ENCODE results near the gene PLPP3. TPM values are rescaled to one million over a fixed set of nuclear protein-coding genes. Genes with fewer than 3 reads are reported as not detected.

Gene PLPP3
- total RNA-seq, 1 donor from 2014 or later, result 16.1 TPM

- no peak overlapping the region for H3K27ac Mint-ChIP-seq
- H3K36me3 Mint-ChIP-seq (ENCODE audit: insufficient read depth), result no peaks in the 10 kb centered on the region
- H3K4me1 Mint-ChIP-seq (ENCODE audit: low read depth), result peaks cover 12% of the 10 kb centered on the region
- H3K9me3 Mint-ChIP-seq (ENCODE audit: low read depth), result no peaks in the 10 kb centered on the region
- no peak overlapping the region for H3K4me3 Mint-ChIP-seq (ENCODE audit: low read depth)
- no peaks in the 10 kb centered on the region for H3K27me3 Mint-ChIP-seq
- no peak for TF ChIP-seq CTCF (IDR thresholded peaks at IDR 0.05; ENCODE audit: unreplicated experiment)
- no peak for DNase-seq (ENCODE audit: low spot score, unreplicated experiment)
These were observed 27.7 kb downstream of the PLPP3 start for GRCh38 chr1:56551691-56552090.

- no peak for TF ChIP-seq CTCF (IDR thresholded peaks at IDR 0.05; ENCODE audit: unreplicated experiment)
- H3K4me3 Mint-ChIP-seq (ENCODE audit: low read depth), result no peak overlapping the region
- peaks cover 14% of the 10 kb centered on the region for H3K4me1 Mint-ChIP-seq (ENCODE audit: low read depth)
- no peaks in the 10 kb centered on the region for H3K36me3 Mint-ChIP-seq (ENCODE audit: insufficient read depth)
- H3K27me3 Mint-ChIP-seq, result no peaks in the 10 kb centered on the region
- no peaks in the 10 kb centered on the region for H3K9me3 Mint-ChIP-seq (ENCODE audit: low read depth)
- DNase-seq (ENCODE audit: low spot score, unreplicated experiment), result no peak
- H3K27ac Mint-ChIP-seq, result no peak overlapping the region
These were observed 28.5 kb downstream of the PLPP3 start for GRCh38 chr1:56550859-56551188.

DNA sequence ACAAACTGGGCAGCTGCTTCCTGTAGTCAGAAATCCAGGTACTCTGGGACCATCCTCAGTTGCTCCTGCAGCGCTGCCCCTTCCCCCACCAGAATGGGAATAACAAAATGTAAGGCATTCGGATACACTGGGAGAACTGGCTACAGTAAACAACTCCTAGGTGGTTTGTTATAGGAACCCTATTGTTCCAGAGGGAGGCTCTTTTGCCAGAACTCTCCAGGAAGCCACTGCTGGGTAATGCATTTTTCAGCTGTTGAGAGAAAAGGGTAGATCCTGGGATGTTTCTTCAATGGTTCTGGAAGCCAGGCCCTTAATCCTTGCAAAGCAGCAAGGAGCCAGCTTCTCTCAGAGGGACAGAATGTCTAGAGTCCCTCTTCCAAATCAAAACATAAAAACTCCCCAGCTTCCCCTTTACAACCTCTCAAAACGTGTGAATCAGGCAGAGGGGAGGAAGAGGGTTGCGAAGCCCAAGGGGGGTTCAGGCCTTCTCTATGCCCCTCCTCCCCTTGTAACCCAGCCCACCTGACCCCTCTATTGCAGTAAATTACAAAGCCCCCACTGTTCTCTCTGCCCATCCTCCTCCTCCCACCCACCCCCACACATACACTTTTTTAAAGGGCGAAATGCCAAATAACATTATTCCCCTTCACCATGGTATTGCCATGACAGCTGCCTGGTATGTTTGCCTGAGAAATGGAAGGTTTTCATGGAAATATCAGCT is 29.1 kb downstream of the PLPP3 start:
- H3K27me3 Mint-ChIP-seq, result no peaks in the 10 kb centered on the region
- DNase-seq (ENCODE audit: low spot score, unreplicated experiment), result no peak
- no peak overlapping the region for H3K4me3 Mint-ChIP-seq (ENCODE audit: low read depth)
- H3K9me3 Mint-ChIP-seq (ENCODE audit: low read depth), result no peaks in the 10 kb centered on the region
- no peak overlapping the region for H3K27ac Mint-ChIP-seq
- no peak for TF ChIP-seq CTCF (IDR thresholded peaks at IDR 0.05; ENCODE audit: unreplicated experiment)
- peaks cover 14% of the 10 kb centered on the region for H3K4me1 Mint-ChIP-seq (ENCODE audit: low read depth)
- H3K36me3 Mint-ChIP-seq (ENCODE audit: insufficient read depth), result no peaks in the 10 kb centered on the region

GRCh38 chr1:56548571-56548970 is 30.8 kb downstream of the PLPP3 start:
- Mint-ChIP-seq H3K4me1 (ENCODE audit: low read depth) (peaks cover 15% of the 10 kb centered on the region), H3K27ac (no peak overlapping the region), H3K36me3 (ENCODE audit: insufficient read depth) (no peaks in the 10 kb centered on the region), H3K27me3 (no peaks in the 10 kb centered on the region), H3K9me3 (ENCODE audit: low read depth) (no peaks in the 10 kb centered on the region), H3K4me3 (ENCODE audit: low read depth) (no peak overlapping the region)
- DNase-seq (ENCODE audit: low spot score, unreplicated experiment), result no peak
- no peak for TF ChIP-seq CTCF (IDR thresholded peaks at IDR 0.05; ENCODE audit: unreplicated experiment)

GRCh38 chr1:56547977-56548376 is 31.4 kb downstream of the PLPP3 start:
- Mint-ChIP-seq H3K9me3 (ENCODE audit: low read depth) (no peaks in the 10 kb centered on the region), H3K4me1 (ENCODE audit: low read depth) (peaks cover 20% of the 10 kb centered on the region), H3K27me3 (no peaks in the 10 kb centered on the region), H3K4me3 (ENCODE audit: low read depth) (no peak overlapping the region), H3K27ac (no peak overlapping the region), H3K36me3 (ENCODE audit: insufficient read depth) (no peaks in the 10 kb centered on the region)
- TF ChIP-seq CTCF (IDR thresholded peaks at IDR 0.05; ENCODE audit: unreplicated experiment), result no peak
- no peak for DNase-seq (ENCODE audit: low spot score, unreplicated experiment)
